Activated T-cell treated with anti-CD3 and anti-CD28 coated beads, Interleukin-2, amount 50 U/mL, for 48 hours (primary cell): Measurements from ENCODE around the gene XK.
A peak's percentile ranks its signal among the peaks of the same experiment; 100 is the strongest.
"Not testable (repeated sequence)": the region's sequence is repeated elsewhere in the genome, so short reads cannot be mapped to it uniquely, and the experiment has no call there.

Experiments
- DNase-seq, 2 experiments: peaks; one replicate each; pipeline ENCODE4 v3.0.0-alpha.2; 2020

XK gene, protein sequence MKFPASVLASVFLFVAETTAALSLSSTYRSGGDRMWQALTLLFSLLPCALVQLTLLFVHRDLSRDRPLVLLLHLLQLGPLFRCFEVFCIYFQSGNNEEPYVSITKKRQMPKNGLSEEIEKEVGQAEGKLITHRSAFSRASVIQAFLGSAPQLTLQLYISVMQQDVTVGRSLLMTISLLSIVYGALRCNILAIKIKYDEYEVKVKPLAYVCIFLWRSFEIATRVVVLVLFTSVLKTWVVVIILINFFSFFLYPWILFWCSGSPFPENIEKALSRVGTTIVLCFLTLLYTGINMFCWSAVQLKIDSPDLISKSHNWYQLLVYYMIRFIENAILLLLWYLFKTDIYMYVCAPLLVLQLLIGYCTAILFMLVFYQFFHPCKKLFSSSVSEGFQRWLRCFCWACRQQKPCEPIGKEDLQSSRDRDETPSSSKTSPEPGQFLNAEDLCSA

DNA sequence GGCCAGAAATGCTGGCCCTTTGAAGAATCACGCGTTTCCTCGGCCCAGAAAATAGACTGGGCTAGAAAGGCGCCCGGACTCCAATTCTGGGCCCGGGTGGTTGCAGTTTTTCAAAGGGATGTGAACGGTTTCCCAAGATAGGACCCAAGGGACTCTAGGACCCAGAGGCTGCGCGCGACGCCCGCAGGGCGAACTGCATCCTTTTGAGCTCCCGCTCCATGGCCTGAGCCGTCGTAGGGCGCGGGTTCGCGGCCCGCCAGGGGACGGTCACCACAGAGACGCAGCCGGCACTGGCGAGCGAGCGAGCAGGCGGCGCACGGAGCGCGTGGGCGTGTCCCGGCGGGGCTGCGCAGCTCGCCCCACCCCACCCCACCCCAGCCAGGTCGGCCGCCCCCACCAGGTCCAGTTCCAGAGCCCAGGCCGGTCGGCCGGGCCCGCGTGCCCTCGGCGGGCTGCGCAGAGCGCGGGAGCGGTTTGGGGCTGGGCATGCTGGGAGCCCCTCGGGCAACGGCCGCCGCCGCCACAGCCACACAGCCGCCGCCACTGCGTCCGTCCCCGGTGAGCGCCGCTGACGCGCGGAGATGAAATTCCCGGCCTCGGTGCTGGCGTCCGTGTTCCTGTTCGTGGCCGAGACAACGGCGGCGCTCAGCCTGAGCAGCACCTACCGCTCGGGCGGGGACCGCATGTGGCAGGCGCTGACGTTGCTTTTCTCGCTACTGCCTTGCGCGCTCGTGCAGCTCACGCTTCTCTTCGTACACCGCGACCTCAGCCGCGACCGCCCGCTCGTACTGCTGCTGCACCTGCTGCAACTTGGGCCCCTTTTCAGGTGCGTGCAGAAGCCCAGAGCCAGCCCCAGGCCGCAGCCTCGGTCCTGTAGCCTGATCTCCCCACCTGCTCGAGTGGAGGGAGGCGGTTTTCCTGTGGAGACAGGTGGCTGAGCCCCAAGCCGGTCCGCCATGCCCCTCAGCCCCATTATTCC is at the start of gene XK:
XK (plus strand) TSS at position 411 of the 979 bp plus-strand sequence; CDS start at position 582, 171 bp downstream.
- DNase-seq, result peak; percentile 40 to 65

DNA sequence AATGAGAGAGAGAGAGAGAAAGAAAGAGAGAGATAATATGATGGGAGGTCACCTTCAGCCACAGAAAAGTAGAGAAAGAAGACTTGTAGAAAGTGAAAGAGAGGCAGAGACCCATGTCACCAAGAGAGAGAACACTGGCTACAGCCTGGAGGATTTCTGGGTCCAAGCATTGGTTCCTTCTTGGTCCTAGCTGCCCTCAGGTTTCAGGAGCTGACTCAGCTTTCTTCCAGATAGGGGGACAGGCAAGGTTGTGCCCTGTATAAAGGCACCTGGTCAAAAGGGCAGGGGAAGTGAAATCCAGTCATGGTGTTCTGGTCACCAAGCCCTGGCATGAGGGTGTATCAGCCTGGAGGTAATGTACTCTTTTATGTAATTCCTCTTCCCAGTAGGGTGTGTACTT is 47.5 kb upstream of the XK start:
- no peak for DNase-seq

DNA sequence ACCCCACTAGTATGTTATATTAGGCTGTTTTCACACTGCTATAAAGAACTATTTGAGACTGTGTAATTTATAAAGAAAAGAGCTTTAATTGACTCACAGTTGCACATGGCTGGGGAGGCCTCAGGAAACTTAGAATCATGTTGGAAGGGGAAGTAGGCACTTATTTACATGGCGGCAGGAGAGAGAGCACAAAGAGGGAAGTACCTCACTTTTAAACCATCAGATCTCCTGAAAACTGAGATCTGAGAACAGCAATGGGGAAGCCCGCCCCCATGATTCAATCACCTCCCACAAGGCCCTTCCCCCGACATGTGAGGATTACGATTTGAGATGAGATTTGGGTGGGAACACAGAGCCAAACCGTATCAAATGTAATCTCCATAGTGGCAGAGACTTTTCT is 45.4 kb upstream of the XK start:
- DNase-seq, result no peak

DNA sequence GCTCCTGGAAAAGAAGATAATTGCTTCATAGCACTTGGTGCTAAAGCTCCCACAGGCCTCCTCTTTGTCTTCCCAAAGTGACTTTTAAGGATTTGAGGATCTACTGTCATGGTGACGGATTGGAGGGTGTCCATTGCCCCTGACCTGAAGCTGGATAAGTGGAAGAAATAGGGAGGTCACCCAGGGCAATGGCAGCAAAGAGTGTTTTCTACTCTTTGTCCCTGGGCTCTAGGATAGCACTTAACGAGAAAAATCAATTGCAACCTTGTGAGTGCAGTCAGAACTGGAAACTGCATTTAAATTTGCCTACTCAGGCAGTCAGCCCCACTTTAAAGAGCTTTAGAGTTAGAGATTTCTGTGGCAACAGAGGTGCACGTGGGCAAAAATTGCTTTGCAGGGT is 43.7 kb upstream of the XK start:
- no peak for DNase-seq

DNA sequence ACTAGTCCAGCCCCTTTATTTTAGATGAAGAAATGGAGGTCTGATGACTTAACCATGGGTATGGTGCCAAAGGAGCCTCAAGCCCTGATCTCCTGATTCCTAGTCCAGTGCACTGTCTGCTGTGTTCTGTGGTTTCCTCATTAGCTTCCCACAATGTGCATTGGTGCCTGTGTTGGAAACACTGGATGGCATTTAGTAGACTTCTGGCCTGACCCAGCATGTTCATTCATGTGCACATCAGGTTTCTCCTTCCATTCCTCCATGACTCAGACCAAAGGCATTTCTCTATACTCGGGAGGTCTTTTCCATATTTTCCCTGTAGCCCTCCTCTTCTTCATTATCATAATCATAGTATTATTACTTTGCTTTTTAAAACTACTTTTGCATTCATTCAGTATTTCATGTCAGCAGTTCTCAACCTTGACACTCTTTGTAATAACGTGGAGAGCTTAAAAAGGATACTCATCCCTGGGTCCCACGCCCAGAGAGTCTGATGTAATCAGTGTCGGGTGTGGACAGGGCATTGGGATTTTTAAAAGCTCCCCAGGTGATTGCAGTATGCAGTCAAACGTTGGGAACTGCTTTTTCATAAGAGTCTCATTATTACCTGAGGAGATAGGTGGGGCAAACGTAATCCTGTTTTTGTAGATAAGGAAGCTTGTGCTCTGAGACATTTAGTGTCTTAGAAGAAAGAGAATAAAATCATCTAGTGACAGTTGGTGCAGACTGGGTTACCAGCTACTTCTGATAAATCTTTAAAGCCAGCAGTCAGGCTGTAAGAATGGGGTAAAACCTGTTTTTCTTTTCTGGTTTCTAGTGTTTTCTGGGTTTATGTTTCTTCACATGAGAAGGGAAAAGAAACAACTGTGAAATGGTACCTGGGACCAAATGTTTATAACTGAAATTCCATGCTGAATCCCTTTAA is 40.9 kb upstream of the XK start:
- DNase-seq, result no peak

DNA sequence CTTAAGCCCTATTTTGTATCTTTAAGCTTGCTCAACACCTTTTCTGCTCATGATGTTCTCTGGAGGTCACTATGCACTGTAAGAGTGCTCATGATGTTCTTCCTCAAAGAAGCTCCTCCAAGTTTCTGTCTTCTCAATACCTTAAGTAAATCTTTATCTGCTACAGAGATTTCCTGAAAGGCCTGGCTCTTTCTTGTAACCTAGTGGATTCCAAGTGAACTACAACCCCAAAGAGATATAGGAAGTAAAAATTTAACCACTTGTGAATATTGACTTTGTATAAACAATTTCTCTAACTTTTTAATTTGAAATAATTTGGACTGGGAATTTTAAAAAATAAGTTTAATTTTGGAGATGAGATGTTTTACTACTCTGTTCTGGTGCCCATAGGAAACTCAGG is 39.3 kb upstream of the XK start:
- DNase-seq, result no peak

DNA sequence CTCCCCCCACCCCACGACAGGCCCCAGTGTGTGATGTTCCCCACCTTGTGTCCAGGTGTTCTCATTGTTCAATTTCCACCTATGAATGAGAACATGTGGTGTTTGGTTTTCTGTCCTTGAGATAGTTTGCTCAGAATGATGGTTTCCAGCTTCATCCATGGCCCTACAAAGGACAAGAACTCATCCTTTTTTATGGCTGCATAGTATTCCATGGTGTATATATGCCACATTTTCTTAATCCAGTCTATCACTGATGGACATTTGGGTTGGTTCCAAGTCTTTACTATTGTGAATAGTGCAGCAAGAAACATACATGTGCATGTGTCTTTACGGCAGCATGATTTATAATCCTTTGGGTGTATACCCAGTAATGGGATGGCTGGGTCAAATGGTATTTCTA is 34.7 kb upstream of the XK start:
- DNase-seq, result not testable (repeated sequence)

DNA sequence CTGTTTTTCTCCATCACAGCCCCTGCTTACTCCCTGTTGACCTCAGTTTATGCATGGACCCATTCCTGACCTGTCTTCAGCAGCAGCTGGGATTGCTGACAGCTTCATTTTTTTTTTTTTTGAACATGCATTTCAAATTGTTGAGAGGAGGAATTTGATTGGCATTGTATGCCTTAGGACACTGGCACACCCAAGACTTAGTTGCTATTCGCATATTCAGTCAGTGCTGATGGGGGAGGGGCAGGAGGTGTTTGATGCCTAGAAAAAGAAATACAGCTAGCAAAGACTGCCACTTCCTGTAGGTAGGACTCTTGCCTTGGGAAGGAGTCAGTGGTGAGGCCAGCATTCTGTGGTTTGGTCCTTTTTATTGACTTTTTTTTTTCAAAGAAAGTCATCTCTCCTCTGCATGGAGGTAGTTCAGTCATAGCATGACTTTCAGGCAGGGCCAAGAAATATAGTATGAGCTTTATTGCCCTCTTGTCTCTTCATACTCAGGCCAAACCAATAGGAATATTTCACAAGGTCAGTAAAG is 33.6 kb upstream of the XK start:
- no peak for DNase-seq

DNA sequence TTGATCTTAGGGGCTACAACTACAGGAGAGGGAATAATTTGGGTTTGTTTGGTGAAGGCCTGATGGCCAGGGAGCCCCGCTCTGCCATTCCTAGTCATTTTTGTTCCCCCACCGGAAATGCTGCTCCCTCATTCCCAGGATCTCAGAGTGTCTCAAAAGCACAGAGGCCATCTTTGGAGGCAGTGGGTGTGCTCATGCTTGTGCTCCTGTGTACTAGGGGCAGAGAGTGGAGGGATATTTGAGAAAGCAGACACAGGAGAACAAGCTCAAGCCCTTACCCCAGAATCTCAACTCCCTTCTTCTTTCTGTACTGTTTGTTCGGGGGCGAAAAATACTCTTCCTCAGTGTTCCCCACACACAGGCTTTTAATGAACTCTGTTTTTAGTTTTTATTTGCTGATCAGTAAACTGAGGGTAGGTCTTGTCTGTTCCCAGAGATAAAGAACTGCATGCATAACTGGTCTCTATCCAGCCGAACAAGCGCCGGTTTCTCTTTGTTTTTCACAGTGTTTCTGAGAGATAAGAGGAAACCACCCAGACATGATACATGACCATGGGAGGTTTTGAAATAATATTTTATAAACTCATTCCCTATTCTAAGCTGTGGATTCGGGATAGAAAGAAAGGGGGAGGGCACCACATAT is 32.9 kb upstream of the XK start:
- DNase-seq, result no peak

DNA sequence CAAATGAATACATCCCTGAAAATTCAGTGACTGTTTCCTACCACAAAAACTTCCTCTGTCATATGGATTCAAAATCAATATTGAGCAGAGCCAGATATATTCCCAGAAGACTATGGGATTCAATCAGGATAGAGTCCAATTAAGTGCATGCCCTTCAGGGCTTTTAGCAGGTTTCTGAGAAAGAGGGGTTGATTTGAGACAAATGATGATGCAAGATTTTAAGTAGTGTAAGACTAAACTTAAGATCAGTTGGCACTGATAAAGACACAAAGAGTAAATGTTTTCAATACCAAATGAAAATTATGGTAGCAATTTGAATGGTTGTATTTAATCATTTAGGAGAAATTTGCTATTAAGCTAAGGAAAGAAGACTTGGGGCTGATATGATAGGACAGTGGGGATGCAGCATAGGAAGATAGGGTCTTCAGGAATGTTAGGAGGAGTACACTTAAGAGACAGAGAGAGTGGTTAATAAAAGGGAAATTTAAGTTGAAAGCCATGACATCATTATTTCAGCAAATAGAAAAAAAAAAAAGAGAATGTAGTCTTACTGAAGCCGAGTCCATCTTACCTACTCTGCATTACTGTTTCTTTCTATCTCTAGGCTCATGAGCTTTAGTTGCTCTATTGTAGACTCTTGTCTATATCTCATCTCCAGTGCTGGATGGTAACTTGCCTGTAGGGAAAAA is 32.0 kb upstream of the XK start:
- no peak for DNase-seq

DNA sequence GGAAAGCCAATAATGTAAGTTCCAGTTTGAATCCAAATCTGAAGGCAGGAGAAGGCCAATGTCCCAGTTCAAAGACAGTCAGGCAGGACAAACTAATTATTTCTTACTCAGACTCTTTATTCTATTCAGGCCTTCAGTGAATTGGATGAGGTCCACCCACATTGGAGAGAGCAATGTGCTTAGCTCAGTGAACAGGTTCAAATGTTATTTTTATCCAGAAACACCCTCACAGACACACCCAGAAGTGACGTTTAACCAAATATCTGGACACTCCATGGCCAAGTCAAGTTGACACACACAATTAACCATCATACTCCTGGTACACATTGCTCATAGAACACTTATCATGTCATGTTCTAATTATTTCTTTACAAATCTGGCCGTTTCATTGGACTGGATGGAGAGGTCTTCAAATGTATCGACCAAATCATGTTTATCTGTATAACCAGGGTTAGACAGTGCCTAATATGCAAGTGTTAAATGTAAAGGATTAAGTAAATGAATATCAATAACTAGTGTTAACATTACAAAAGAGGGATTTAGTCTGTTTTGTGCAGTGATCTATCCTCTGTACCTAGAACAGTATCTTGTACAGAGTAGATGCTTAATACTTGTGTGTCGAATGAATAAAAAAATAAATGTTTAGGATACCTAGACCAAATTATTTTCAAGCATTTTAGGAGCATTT is 27.1 kb upstream of the XK start:
- no peak for DNase-seq

DNA sequence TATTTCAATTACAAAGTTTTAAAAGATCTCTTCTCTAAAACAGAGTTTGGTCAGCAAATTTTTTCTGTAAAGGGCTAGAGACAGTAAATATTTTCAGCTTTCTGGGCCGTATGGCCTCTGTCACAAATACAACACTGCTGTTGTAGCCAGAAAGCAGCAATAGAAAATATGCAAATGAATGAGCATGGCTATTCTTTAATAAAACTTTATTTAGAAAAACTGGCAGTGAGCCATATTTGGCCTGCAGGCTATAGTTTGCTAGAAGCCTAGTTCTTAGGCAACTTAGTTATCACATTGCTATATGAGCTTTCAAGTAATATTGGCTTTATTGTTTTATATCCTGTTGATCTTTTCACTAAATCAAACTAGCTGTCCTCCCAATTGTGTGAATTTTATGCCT is 26.5 kb upstream of the XK start:
- DNase-seq, result no peak

DNA sequence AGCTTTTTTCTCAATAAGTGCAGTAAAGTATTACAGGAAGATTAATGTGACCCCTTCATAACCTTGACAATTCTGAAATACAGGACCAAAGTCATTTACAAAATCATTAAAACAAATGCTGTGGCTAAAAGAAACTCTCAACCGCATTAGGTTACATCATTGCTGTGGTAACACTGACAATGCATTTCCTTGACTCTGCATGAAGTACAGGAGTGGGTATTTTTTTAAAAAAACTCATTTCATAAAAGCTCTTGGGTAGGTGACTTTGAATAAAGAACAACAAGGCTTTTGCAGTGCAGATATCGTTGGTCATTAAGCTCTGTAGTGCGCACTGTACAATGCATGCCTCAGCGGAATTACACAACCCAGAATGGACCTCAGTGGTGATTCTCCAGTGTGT is 23.4 kb upstream of the XK start:
- DNase-seq, result no peak

DNA sequence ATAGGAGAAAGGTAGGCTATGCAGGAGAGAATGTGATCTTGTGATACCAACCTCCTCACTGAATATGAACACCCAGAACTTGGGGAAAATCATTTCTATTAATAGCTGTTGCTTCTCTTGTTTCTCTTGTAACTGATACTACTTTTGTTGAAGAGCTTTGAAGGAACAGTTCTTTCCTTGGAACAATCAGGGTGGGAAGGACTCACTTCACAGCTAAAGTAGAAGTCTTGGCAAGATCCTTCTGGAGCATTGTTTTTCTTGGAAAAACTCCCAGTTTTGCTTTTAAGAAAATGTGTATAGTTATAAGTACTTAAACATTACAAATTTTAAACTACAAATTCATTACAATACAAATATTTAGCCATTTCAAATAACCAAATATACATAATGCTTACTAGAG is 19.1 kb upstream of the XK start:
- no peak for DNase-seq

DNA sequence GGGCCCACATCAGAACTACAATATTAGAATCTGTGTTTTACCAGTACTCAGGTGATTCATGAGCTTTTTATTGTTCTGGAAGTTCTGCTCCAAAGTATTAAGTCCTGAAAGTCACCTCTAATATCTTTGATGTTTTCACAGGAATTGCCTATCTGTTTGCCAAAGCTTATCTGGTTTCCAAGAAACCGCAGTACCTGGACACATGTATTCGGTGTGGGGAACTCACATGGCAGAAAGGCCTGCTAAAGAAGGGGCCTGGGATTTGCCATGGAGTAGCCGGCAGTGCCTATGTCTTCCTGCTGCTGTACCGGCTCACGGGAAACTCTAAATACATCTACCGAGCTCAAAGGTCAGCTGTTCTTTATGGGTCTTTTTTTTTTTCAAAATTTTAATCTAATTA is 18.4 kb upstream of the XK start:
- no peak for DNase-seq

DNA sequence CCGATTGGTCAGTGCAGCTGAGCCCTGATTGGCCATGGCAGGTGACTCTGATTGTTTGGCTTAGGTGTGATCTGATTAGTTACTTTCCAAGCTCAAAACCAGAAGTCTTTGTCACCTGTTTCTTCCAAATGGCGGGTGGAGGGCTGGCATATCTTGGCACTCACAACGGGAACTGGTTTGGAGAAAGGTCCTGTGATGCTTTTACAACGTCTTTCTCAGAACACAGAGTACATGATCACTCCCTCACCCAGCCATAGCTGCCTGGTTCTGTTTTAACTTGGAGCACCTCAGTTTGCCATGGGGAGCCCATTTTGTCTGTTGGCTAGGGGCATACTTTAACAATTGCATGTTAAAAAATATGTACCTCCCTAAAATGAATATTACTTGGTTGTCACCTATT is 13.0 kb upstream of the XK start:
- no peak for DNase-seq

DNA sequence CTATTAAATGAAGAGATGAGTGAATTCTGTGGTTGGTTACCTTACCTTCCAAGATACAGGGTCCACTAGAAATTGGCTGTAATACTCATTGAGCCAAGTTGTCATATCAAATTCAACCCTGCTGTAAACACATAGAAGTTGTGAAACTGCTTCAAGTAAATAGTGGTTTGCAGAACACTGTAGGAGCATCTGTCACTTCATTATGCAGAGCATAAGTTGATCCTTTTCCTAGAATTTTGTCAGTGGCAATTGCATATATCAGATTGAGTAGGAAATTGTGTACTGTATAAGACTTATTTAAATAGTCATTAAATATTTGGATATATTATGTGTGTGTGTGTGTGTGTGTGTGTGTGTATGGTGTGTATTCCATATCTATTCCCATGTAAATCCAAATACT is 8.8 kb upstream of the XK start:
- no peak for DNase-seq

DNA sequence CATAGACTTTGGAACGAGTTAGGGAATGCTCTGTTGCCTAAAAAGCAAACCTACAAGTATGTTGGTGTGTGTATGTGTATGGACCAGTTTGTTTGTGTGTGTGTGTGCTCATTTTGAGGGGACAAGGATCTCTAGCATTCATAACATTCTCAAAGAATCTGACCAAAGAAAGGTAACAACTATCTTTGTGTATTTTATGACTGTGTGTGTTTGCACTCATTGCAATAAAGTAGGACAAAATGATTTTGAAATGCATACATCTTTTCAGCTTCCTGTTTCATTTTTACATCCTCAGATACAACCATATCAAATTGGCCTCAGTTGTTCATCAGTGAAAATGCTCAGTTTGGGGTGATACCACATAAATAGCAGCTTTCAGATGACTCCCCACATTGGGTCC is 8.3 kb upstream of the XK start:
- no peak for DNase-seq

DNA sequence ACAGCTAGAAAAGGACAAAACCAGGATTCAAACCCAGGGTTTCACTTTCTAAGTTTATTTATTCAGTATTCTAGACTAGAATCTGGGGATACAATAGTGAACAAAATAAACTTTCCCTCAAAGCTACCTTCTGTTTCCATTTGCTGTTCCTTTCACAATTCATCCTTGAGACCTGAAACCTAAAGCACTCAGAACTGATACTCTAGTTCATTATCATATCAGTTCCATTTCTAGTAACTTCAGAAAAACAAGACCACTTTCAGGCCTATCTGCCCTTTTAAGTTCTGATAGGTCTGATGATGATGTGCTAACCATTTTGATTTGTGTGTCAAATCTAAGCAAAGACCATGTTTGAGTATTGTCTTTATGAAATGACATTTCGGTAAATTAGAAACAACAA is 7.8 kb upstream of the XK start:
- no peak for DNase-seq

DNA sequence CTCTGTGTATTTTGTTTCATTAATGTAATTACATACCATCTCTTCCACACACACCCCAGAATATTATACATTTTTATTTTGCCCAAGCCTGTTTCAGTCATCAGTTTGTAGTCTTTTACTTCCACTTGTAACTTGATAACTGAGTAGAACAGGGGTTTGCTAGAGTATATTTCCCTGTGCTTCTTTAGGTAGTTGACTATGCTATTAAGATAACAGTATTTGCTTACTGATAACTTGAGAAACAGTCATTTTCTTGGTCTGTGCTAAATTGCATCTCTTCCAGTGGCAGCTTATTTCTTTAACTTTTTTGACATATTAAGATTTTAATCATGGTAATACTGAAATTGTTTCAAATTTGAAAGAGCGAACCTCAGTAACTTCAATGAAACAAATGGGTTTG is 7.0 kb upstream of the XK start:
- no peak for DNase-seq

DNA sequence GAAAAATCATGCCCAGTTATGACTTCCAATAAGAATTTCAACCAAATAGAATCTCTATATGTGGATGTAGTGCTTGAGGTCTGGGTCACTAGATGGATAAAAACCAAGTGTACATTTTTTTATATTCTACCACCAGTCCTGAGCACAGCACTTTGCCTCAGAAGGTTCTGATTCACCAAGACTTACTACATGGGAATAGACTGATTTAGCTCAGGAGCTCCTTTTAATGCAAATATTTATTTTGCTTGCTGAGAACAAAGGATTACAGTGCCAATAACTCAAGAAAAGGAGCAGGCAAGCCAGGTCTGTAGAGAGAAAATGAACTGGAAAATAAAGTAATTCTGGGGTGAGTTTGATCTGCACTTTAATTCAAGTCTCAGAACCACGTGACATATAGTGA is 6.4 kb upstream of the XK start:
- no peak for DNase-seq
